ENCODE measurements around the gene TMEM50B.

GRCh38 chr21:33477066-33477465 is 2.7 kb downstream of the TMEM50B start:
- TF ChIP-seq, protein P1, sequence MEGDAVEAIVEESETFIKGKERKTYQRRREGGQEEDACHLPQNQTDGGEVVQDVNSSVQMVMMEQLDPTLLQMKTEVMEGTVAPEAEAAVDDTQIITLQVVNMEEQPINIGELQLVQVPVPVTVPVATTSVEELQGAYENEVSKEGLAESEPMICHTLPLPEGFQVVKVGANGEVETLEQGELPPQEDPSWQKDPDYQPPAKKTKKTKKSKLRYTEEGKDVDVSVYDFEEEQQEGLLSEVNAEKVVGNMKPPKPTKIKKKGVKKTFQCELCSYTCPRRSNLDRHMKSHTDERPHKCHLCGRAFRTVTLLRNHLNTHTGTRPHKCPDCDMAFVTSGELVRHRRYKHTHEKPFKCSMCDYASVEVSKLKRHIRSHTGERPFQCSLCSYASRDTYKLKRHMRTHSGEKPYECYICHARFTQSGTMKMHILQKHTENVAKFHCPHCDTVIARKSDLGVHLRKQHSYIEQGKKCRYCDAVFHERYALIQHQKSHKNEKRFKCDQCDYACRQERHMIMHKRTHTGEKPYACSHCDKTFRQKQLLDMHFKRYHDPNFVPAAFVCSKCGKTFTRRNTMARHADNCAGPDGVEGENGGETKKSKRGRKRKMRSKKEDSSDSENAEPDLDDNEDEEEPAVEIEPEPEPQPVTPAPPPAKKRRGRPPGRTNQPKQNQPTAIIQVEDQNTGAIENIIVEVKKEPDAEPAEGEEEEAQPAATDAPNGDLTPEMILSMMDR (IDR thresholded peaks at IDR 0.05; ENCODE audit: poor library complexity), result no peak
- TF ChIP-seq EZH2 (IDR thresholded peaks at IDR 0.05; ENCODE audit: borderline replicate concordance), result no peak
- no peak for TF ChIP-seq EZH2phosphoT487 (IDR thresholded peaks at IDR 0.05; ENCODE audit: low read depth, severe bottlenecking, unreplicated experiment)

Data from hepatocyte (in vitro differentiated cells).